Tibial nerve (tissue), 4 donors: ENCODE results near the gene SGMS2. TPM values are rescaled to one million over a fixed set of nuclear protein-coding genes. Genes with fewer than 3 reads are reported as not detected.

Experiments used
- DNase-seq, 2 donors: peaks; one replicate each; pipeline ENCODE4 v3.0.0-alpha.2; 2019; ENCODE audit warnings: low spot score in 2 of 2
- H3K27ac ChIP-seq, 4 donors: fragments of 200-600 bp; sonication (generic) in 3 of 4; one replicate each; pipeline ENCODE4 v1.5.1; 2017 to 2019; ENCODE audit warnings: mild to moderate bottlenecking in 1 of 4
- H3K27me3 ChIP-seq, 2 donors: fragments of 200-600 bp; sonication (generic) in 1 of 2; one replicate each; pipeline versions ENCODE4 v1.5.1 to v1.6.0; 2017 to 2019
- H3K36me3 ChIP-seq, 3 donors: fragments of 200-600 bp; sonication (generic); one replicate each; pipeline ENCODE4 v1.5.1; 2018 to 2019
- H3K4me1 ChIP-seq, 4 donors: fragments of 200-600 bp; sonication (generic) in 3 of 4; one replicate each; pipeline ENCODE4 v1.5.1; 2017 to 2019
- H3K4me3 ChIP-seq, 4 donors: fragments of 200-600 bp; sonication (generic) in 3 of 4; one replicate each; pipeline ENCODE4 v1.5.1; 2017 to 2019; ENCODE audit warnings: mild to moderate bottlenecking in 1 of 4, moderate library complexity in 1 of 4
- H3K9me3 ChIP-seq, 4 donors: fragments of 200-600 bp; sonication (generic) in 3 of 4; one replicate each; pipeline ENCODE4 v1.5.1; 2017 to 2019
- EP300 ChIP-seq, 2 donors: sonication (generic); formaldehyde crosslinking; IDR thresholded peaks; one replicate each; pipeline ENCODE4 v1.6.1; 2017; ENCODE audit warnings: antibody characterized with exemption in 2 of 2, mild to moderate bottlenecking in 1 of 2
- POLR2A ChIP-seq, 2 donors: fragments of 450-650 bp; IDR thresholded peaks; one replicate each; pipeline ENCODE4 v1.6.1; 2017; ENCODE audit warnings: antibody characterized with exemption in 2 of 2, mild to moderate bottlenecking in 2 of 2, moderate library complexity in 2 of 2
- WGBS, 2 donors: methylation state at CpG; one replicate each; pipeline ENCODE4 v1.1.5; 2018; 5-methylcytosine and 5-hydroxymethylcytosine counted together
- total RNA-seq, 4 donors: library from RNA; depleted of rRNA; stranded (reverse); fragments of >200 nt; gene quantifications; one replicate each; pipeline ENCODE4 v1.1.0, GENCODE V29; 2016
- TF ChIP-seq, protein P1 (sequence below), 5 experiments: fragments of 200-600 bp in 3 of 5; fragments of 450-650 bp in 2 of 5; sonication (generic) in 3 of 5; IDR thresholded peaks; one replicate each; pipeline ENCODE4 v1.5.1; 2016 to 2019; ENCODE audit warnings: antibody characterized with exemption in 5 of 5, mild to moderate bottlenecking in 3 of 5, moderate library complexity in 2 of 5

SGMS2 gene
- total RNA-seq, 4 donors from 2014 or later: 76.6 to 179 (median 127) TPM

DNA sequence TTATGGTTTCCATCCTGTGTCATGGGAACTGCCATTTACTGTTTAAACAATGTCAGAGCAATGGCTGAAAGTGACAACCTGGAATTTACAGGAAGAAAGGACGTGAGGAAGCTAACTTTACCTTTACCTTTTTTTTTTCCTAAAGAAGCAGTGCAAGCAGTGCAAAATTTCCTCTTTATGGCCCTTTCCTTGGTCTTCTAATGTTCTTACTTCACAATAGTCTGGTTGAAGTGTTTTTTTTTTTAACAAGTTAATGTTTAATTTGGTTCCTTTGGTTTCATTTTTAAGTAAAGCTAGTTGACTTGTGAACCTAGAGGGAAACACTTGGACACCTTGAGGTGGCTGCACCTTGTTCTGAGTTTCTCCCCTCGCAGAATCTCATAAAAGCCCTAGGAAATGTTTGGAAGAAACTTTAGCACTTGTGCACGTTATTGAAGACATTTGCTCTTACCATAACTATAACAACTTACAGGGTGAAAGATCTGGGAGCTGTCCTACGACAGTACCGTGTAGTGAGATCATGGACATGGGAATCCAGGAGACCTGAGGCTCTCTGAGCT, 1.8 kb downstream of the SGMS2 start:
- no peaks in the 10 kb centered on the region for H3K27me3 ChIP-seq
- H3K36me3 ChIP-seq: no peaks in the 10 kb centered on the region
- no peak for TF ChIP-seq EP300 (IDR thresholded peaks at IDR 0.05)
- no peaks in the 10 kb centered on the region for H3K9me3 ChIP-seq
- H3K4me1 ChIP-seq: peaks cover 0 to 32% (median 10%) of the 10 kb centered on the region in 4 donors
- no peak for DNase-seq
- peak overlapping the region in 3 of 4 donors; percentile 90 to 99 (median 93) for H3K27ac ChIP-seq
- 67 to 68% methylated on average over 5 of the region's 5 CpGs for WGBS, 2 donors
- peak overlapping the region in 3 of 4 donors; percentile 61 to 80 (median 71) for H3K4me3 ChIP-seq

DNA sequence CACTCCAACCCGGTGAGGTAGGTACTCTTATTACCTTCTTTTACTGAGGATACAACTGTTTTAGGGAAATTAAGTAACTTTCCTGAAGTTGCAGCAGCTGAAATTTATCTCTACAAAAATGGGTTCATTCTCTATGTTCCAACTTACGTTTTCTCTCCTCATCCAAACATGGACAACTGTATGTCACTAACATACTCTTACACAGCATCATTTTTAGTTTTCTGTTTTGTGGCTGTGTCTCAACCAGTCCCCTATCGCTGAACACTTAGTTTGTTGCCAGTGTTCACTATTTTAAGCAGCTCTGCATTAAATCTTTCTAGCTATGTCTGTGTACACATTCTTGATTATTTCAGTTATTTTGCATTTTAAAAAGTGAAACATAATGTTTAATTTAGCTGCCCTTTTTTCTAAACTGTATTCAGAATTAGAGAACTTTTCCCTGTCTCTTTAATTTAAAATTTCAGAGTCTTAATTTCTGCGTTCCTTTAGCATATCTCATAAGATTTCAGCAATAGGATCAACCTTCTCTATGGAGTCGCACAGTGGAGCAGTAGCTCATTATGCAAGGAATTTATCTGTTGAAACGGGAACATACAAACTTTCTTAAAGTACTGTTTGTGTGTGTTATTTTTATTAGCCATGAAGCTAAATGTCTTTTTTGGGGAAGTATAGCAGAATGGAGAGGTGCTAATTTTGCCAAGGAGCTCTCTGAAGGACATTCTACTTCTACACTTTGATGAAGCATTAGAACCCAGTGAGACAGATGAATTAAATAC, 3.8 kb downstream of the SGMS2 start:
- Histone ChIP-seq H3K9me3 (no peaks in the 10 kb centered on the region), H3K27ac (no peak overlapping the region), H3K36me3 (no peaks in the 10 kb centered on the region), H3K4me1 (peaks cover 0 to 29% (median 10%) of the 10 kb centered on the region in 4 donors), H3K4me3 (no peak overlapping the region), H3K27me3 (no peaks in the 10 kb centered on the region)
- TF ChIP-seq, protein P1, sequence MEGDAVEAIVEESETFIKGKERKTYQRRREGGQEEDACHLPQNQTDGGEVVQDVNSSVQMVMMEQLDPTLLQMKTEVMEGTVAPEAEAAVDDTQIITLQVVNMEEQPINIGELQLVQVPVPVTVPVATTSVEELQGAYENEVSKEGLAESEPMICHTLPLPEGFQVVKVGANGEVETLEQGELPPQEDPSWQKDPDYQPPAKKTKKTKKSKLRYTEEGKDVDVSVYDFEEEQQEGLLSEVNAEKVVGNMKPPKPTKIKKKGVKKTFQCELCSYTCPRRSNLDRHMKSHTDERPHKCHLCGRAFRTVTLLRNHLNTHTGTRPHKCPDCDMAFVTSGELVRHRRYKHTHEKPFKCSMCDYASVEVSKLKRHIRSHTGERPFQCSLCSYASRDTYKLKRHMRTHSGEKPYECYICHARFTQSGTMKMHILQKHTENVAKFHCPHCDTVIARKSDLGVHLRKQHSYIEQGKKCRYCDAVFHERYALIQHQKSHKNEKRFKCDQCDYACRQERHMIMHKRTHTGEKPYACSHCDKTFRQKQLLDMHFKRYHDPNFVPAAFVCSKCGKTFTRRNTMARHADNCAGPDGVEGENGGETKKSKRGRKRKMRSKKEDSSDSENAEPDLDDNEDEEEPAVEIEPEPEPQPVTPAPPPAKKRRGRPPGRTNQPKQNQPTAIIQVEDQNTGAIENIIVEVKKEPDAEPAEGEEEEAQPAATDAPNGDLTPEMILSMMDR (IDR thresholded peaks at IDR 0.05): no peak
- no peak for TF ChIP-seq EP300 (IDR thresholded peaks at IDR 0.05)
- no peak for TF ChIP-seq POLR2A (IDR thresholded peaks at IDR 0.05)
- 78 to 79% methylated on average over 6 of the region's 6 CpGs for WGBS, 2 donors
- DNase-seq: no peak

DNA sequence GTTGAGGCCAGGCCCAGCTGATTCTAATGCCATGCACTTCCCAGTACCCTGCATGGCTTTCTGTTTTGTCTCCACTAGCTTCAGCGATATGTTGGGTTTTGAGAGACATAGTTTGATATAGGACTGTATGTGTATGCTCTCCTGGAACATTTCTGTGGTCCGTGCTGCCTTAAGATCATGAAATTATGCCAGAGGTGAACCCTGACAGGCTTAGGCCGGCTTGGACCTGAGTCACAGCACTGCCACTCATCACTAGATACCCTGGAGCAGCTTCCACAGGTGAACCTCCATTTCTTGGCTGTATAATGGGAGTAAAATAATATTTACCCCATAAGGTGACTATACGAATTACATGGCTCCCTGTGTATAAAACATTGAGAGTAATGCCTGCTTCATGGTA, 6.4 kb downstream of the SGMS2 start:
- peaks cover 0 to 21% (median 6%) of the 10 kb centered on the region in 4 donors for H3K4me1 ChIP-seq

DNA sequence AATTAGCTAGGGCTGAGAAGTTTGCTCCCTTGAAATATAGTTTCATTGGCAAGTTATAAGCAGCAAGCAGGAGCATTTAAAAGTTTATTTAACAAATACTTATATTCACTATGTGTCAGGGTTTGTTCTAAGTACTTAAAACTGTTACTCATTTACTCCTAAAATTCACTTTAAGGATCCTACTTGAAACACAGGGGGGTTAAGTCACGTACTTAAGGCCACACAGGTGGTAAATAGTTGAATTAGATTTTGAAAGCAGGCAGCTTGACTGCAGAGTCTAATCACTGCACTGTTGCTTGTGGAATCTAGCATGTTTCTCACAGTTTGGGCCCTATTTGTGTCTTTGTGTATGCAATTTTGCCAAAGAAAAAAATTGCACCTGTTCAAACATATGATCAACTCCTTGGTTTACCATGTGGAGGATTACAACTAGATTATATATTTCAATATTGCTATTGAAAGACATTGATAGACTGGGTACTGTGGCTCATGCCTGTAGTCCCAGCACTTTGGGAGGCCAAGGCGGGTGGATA, 7.6 kb downstream of the SGMS2 start:
- Histone ChIP-seq H3K27me3 (no peaks in the 10 kb centered on the region), H3K9me3 (no peaks in the 10 kb centered on the region), H3K4me3 (no peak overlapping the region), H3K27ac (no peak overlapping the region), H3K36me3 (no peaks in the 10 kb centered on the region), H3K4me1 (peaks cover 0 to 12% (median under 1%) of the 10 kb centered on the region in 4 donors)
- no peak for DNase-seq
- TF ChIP-seq, protein P1 (IDR thresholded peaks at IDR 0.05): no peak
- TF ChIP-seq EP300 (IDR thresholded peaks at IDR 0.05) (no peak), POLR2A (IDR thresholded peaks at IDR 0.05) (no peak)
- WGBS, 2 donors: 65 to 88% methylated on average over 2 of the region's 2 CpGs

More for the DNA sequence above, 6.4 kb downstream of the SGMS2 start:
- H3K9me3 ChIP-seq: no peaks in the 10 kb centered on the region
- no peak overlapping the region for H3K27ac ChIP-seq
- H3K4me3 ChIP-seq: no peak overlapping the region
- no peak for DNase-seq
- TF ChIP-seq EP300 (IDR thresholded peaks at IDR 0.05) (no peak), POLR2A (IDR thresholded peaks at IDR 0.05) (no peak)
- TF ChIP-seq, protein P1 (IDR thresholded peaks at IDR 0.05): no peak
- no peaks in the 10 kb centered on the region for H3K27me3 ChIP-seq
- H3K36me3 ChIP-seq: no peaks in the 10 kb centered on the region
- WGBS, 2 donors: 95% methylated on average over 4 of the region's 4 CpGs

DNA sequence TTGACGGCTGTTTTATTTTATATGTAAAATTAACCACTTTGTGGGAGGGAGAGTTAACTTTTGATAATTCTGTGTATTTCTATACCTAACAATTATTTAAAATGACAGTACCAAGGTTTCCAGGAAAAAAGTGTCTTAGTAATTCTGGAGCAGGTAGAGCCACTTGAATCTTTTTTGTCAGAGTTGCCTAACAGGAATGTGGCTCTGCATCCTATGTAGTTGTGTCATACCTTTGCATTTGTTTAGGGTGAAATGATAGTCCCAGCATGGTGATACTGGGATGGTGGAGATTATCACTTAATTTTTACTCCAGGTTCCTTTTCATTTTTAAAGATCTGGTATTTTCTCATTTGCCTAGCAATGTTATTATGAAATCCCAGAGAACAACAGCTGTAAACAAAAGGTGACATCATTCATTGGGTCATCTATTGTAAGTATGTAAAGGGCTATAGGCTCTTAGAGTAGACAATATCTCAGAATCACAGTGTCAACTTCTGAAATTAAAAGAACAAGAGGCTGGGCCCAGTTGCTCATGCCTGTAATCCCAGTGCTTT, 9.6 kb downstream of the SGMS2 start:
- H3K27ac ChIP-seq: no peak overlapping the region
- 83 to 89% methylated on average over 1 of the region's 1 CpG for WGBS, 2 donors
- H3K4me3 ChIP-seq: no peak overlapping the region
- no peak for DNase-seq
- no peaks in the 10 kb centered on the region for H3K9me3 ChIP-seq
- no peak for TF ChIP-seq EP300 (IDR thresholded peaks at IDR 0.05)
- TF ChIP-seq, protein P1 (IDR thresholded peaks at IDR 0.05): no peak
- TF ChIP-seq POLR2A (IDR thresholded peaks at IDR 0.05): no peak
- peaks cover 0 to 18% (median 5%) of the 10 kb centered on the region in 4 donors for H3K4me1 ChIP-seq
- H3K36me3 ChIP-seq: no peaks in the 10 kb centered on the region
- H3K27me3 ChIP-seq: no peaks in the 10 kb centered on the region
